Activated CD4-positive, alpha-beta T cell treated with anti-CD3 and anti-CD28 coated beads for 24 hours (primary cell): ENCODE data around the gene WIPF3.

Experiments used
- DNase-seq, 2 donors: peaks; one replicate each; pipeline ENCODE4 v3.0.0-alpha.2; 2020; ENCODE audit warnings: low read depth in 2 of 2

The WIPF3 gene

GRCh38 chr7:29808075-29808801 is 1.9 kb downstream of the WIPF3 start:
- DNase-seq: no peak

DNA sequence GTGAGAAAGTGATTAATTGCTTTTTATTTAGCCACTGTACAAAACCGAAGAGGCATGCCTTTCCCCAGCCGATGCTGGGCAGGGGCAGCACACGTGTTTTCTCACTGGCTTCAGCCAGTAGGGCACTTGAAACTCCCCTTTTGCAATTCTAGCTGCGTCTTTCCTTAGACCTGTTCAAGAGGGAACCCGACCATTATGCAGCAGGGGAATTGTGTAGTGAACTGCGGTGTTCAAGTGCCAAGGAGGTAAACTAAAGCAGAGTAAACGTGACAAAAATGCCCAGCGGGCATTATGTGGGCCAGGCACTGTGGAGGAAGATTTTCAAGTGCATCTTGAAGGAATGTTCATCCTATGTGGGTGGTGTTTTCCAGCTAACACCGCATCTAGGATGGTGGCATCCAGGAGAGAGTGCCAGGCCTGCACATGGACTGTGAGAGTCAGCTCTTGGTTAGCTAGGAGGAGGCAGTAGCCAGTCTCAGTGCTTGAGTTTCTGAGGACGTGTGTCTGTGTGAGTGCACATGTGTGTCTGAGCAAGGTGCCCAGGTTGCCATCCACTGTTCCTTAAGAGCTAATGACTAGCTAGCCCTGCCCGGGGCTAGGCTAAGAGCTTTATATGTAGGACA is 3.3 kb downstream of the WIPF3 start:
- no peak for DNase-seq

DNA sequence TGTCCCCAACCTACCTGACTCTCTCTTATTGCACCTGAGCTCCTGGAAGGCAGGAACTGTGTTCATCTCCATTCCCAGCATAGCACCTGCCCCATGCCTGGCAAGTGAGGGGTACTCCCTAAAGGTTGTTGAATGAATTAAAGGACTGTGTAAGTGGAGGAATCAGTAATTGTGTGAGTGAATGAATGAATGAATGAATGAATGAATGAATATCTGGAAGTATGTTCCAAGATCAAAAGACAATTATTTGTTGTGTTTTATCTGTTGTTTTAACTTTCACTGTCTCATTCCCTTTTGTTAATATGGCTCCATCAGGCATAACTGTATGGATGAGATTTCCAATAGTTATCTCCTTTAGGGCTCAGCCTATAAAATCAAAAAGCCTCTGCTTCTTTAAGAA is 4.0 kb downstream of the WIPF3 start:
- no peak for DNase-seq

GRCh38 chr7:29810813-29811482 is 4.6 kb downstream of the WIPF3 start:
- no peak for DNase-seq

DNA sequence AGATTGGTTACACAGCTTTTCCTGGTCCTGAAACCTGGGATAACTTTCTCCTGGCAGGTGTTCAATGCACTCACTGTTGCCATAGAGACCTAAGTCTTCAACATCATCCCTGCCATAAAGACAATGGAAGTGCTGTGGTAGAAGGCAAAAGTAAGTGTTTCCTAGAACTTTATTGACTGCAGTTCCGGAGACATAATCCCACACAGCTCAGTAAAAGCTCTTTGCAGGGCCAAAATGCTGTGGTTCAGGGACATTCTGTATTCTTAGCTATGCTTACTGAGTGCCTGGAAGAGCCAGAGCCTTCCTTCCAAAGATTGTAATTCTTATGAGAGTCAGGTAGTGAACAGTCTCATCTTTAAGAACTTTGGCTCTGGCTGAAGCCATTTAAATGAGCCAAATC is 5.3 kb downstream of the WIPF3 start:
- DNase-seq: no peak

- no peak for DNase-seq
Observed at GRCh38 chr7:29812185-29812876, 6.0 kb downstream of the WIPF3 start.

- no peak for DNase-seq
Observed at GRCh38 chr7:29815181-29816105, 9.1 kb downstream of the WIPF3 start.

- no peak for DNase-seq
Observed at GRCh38 chr7:29818308-29818707, 12.0 kb downstream of the WIPF3 start.

DNA sequence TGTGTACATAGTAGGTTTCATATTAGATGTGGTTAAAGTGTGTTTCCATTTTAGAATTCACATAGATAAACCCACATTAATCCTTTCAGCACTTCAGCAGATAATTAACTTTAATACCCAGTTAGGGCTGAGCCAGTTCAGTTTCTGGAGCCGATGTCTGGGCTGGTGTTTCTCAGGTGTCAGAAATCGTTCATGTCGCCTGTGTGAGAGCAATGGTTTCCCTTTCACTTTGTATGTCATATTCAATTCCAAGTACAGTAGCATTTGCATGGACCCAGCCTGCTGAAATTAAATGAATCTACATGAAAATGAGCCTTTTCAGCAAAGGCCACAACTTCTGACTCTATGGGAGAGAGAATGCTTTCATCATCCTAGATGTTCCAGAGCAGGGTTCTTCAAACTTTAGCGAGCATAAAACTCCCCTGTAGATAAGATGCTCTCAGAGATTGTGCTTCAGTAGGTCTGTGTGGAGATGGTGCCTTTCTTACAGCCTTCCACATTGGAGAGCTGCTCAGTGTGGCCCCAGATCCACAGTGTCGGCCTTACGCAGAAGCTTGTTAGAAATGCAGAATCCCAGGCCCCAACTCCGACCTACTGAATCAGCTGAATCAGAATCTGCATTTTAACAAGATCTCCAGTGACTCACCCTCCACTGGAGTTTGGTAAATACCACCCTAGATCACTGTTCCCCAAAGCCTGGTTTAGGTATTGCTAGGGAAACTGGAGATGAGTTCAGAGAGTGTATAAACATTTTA is 19.6 kb downstream of the WIPF3 start:
- DNase-seq: no peak

DNA sequence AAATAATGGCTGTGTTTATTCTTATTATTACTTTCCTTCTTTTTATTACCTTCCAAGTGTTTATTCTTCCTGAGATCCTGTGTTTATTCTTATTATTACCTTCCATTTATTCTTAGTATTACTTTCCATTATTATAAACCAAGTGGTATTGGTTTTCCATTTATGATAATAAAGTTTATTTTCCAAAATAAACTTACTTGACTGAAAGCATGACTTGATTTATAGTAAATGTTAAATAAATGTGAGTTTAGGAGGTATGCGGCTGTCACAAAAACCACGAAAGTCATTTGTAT is 20.2 kb downstream of the WIPF3 start:
- no peak for DNase-seq

DNA sequence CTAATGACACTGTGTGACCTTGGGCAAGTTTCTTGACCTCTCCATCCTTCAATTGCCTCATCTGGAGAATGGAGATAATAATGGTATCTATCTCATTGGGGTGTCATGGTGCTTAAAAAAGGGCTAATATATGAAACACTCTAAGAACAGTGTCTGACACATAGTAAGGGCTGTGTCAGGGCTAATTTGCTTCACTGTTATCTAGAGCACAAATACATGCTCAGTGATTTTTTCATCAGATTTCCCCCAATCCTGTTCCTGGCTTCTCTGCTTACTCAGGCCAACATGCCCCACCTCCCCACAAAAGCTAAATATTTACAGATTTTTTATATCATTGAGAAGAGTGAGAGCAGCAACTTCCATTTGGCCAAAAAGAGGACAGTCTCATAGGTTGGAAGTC is 20.6 kb downstream of the WIPF3 start:
- DNase-seq: no peak

DNA sequence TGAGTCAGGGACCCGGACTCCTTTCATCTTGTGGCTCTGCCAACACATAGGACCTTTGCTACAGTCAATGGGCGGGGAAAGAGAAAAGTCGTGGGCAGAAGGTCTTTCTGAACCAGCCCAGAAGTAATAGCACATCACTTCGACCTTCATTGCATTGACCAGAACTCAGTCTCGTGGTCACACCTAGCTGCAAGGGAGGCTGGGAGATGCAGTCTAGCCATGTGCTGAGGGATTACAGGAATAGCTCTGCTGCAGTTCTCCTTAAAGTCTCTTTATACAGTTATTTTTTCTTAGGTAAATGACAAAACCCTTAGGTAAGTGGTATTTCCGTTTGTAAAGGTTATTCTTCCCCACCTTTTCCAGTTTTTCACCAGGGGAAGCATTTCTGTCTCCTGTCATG is 25.4 kb downstream of the WIPF3 start:
- no peak for DNase-seq

DNA sequence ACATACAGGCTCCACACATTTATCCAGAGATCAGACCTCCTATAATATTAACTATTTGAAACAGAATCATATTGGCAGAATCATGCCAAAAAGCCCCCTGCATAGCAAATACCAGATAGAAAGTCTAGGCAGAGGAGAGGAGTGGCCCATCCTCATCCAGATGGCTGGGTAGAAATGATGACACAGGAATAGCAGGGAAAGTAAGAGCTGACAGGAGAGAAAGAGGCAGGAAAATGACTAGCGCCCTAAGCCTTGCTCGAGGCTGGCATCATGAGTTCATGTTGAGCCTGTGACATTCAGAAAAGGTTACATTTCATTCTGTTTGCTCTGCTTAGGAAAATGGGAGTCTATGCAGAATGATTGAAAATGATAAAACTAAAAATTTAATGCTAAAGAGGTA is 27.6 kb downstream of the WIPF3 start:
- no peak for DNase-seq

DNA sequence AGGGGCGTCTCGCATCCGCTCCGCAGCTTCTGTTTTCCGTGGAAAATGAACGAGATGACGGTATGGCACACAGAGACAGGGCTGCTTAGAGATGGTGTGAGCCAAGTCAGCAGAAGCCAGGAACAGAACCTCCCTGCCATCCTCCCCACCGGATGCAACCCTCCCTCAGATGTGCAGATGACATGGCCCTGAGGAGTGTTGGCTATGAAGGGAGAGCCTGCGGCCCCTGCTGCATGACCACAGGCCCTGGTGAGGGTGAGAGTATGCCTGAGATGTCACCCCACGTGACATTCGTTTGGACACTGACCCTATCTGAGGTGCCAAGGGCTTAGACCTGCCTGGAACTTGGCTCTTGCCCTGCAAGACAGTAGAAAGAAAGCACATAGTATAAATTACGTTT is 29.4 kb downstream of the WIPF3 start:
- DNase-seq: no peak

GRCh38 chr7:29839302-29839701 is 33.0 kb downstream of the WIPF3 start:
- DNase-seq: no peak

DNA sequence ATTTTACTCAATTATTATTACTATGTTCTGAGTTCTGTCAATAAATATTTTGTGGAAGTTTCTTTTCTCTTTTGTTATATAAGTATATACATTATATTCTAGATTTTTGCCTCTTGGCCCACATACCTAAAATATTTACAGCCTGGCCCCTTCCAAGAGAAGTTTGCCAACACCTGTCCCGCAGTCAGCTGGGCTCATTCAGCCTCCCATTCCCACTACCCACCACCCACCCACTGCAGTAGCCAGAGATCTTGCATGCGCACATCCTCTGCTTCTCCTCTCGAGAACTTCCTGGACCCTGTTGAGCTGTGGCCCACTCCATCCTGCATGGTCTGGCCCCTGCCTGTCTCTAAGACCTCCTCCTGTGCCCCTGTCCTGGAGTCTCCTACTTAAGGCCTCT is 33.6 kb downstream of the WIPF3 start:
- DNase-seq: no peak

- no peak for DNase-seq
Observed at GRCh38 chr7:29840701-29841100, 34.4 kb downstream of the WIPF3 start.

- no peak for DNase-seq
Observed at GRCh38 chr7:29841926-29842701, 35.8 kb downstream of the WIPF3 start.

GRCh38 chr7:29843093-29843492 is 36.8 kb downstream of the WIPF3 start:
- DNase-seq: no peak

DNA sequence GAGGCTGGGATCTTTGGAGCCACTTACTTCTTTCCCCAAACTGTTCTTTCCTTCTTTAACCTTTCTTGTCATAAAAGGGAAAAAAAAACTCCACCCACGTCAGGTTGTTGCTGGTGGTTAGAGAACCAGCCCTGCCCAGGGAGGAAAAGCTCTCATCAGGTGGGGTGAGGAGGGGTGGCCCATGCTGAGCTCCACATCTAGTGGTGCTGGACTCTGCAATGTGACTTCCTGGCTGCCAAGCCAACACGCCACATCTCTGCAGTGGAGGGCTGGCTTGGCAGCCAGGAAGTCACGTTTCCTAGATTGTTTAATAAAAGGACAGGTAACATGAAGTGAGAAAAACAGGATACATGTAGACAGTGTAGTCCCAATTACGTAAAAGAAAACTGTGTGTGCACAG is 37.4 kb downstream of the WIPF3 start:
- no peak for DNase-seq
